CD4-positive, alpha-beta T cell treated with Interleukin-4 for 4 hours (primary cell): Measurements from ENCODE around the gene PDHX.
"Not testable (repeated sequence)": the region's sequence is repeated elsewhere in the genome, so short reads cannot be mapped to it uniquely, and the experiment has no call there.

Experiments
- DNase-seq: peaks from one replicate; pipeline ENCODE4 v3.0.0-alpha.2; 2020

The PDHX gene

GRCh38 chr11:34997952-34998528 is 81.6 kb downstream of the PDHX start:
- DNase-seq, result peak; percentile 38

- DNase-seq, result peak; percentile 28
These were observed 83.0 kb downstream of the PDHX start for GRCh38 chr11:34999453-34999852.

- DNase-seq, result no peak
These were observed 86.8 kb downstream of the PDHX start for GRCh38 chr11:35003186-35003585.

GRCh38 chr11:35003658-35004057 is 87.2 kb downstream of the PDHX start:
- no peak for DNase-seq

- DNase-seq, result no peak
These were observed 88.8 kb downstream of the PDHX start for GRCh38 chr11:35005141-35005780.

- DNase-seq, result peak; percentile 66
These were observed 90.1 kb downstream of the PDHX start for GRCh38 chr11:35006389-35007128.

GRCh38 chr11:35007277-35007676 is 90.9 kb downstream of the PDHX start:
- DNase-seq, result no peak

- DNase-seq, result no peak
These were observed 92.9 kb downstream of the PDHX start for GRCh38 chr11:35009191-35009943.

GRCh38 chr11:35009944-35010342 is 93.5 kb downstream of the PDHX start:
- no peak for DNase-seq

GRCh38 chr11:35010654-35011053 is 94.2 kb downstream of the PDHX start:
- DNase-seq, result no peak

- DNase-seq, result no peak
These were observed 95.0 kb downstream of the PDHX start for GRCh38 chr11:35011389-35011788.

- no peak for DNase-seq
These were observed 95.5 kb downstream of the PDHX start for GRCh38 chr11:35011944-35012343.

GRCh38 chr11:35012467-35013191 is 96.2 kb downstream of the PDHX start:
- DNase-seq, result peak; percentile 82

GRCh38 chr11:35013514-35014233 is 97.3 kb downstream of the PDHX start:
- DNase-seq, result peak; percentile 96

GRCh38 chr11:35014346-35014745 is 97.9 kb downstream of the PDHX start:
- no peak for DNase-seq

- no peak for DNase-seq
These were observed 99.4 kb downstream of the PDHX start for GRCh38 chr11:35015621-35016387.

- DNase-seq, result no peak
These were observed 100.5 kb downstream of the PDHX start for GRCh38 chr11:35016916-35017315.

- no peak for DNase-seq
These were observed 101.3 kb downstream of the PDHX start for GRCh38 chr11:35017528-35018342.

- no peak for DNase-seq
These were observed 105.2 kb downstream of the PDHX start for GRCh38 chr11:35021589-35021988.

- not testable (repeated sequence) for DNase-seq
These were observed 107.5 kb downstream of the PDHX start for GRCh38 chr11:35023940-35024339.
